NB4 (cell line): ENCODE results near the gene TXNDC5.

Experiments
- DNase-seq: peaks from one replicate; pipeline ENCODE4 v3.0.0; 2010; ENCODE audit warnings: low read depth
- H3K4me3 ChIP-seq: one replicate; pipeline ENCODE4 v1.5.1; 2011; ENCODE audit warnings: mild to moderate bottlenecking, low read depth, low read length, moderate library complexity
- CTCF ChIP-seq: IDR thresholded peaks from one replicate; pipeline ENCODE4 v1.5.1; 2012; ENCODE audit warnings: low read depth, low read length
- MAX ChIP-seq: IDR thresholded peaks from 2 replicates; pipeline ENCODE4 v1.6.1; 2011; ENCODE audit warnings: low read depth, low read length
- MYC ChIP-seq: IDR thresholded peaks from 2 replicates; pipeline ENCODE4 v1.6.1; 2011; ENCODE audit warnings: low read depth, low read length
- POLR2A ChIP-seq: IDR thresholded peaks from 2 replicates; pipeline ENCODE4 v1.6.1; 2011; ENCODE audit warnings: mild to moderate bottlenecking; ENCODE audit not compliant: insufficient read length; ENCODE audit errors: extremely low read depth

Gene TXNDC5

GRCh38 chr6:7906741-7907140 is 3.8 kb downstream of the TXNDC5 start:
- H3K4me3 ChIP-seq = no peak overlapping the region
- TF ChIP-seq MYC = no peak
- no peak for TF ChIP-seq POLR2A
- no peak for TF ChIP-seq MAX
- no peak for TF ChIP-seq CTCF
- DNase-seq = no peak

GRCh38 chr6:7905416-7905815 is 5.2 kb downstream of the TXNDC5 start:
- no peak for DNase-seq
- no peak for TF ChIP-seq POLR2A
- TF ChIP-seq MAX = no peak
- no peak for TF ChIP-seq CTCF
- TF ChIP-seq MYC = no peak
- H3K4me3 ChIP-seq = no peak overlapping the region

- DNase-seq = no peak
- TF ChIP-seq MYC (no peak), MAX (no peak), CTCF (no peak), POLR2A (no peak)
- H3K4me3 ChIP-seq = no peak overlapping the region
These were observed 5.8 kb downstream of the TXNDC5 start for GRCh38 chr6:7904654-7905319.

GRCh38 chr6:7903673-7904072 is 6.9 kb downstream of the TXNDC5 start:
- H3K4me3 ChIP-seq = no peak overlapping the region
- DNase-seq = no peak
- no peak for TF ChIP-seq MAX
- TF ChIP-seq POLR2A = no peak
- no peak for TF ChIP-seq MYC
- no peak for TF ChIP-seq CTCF

- H3K4me3 ChIP-seq = no peak overlapping the region
- TF ChIP-seq CTCF (no peak), MAX (no peak), POLR2A (no peak), MYC (no peak)
- no peak for DNase-seq
These were observed 7.7 kb downstream of the TXNDC5 start for GRCh38 chr6:7902867-7903266.
